Activated T-helper 17 cell treated with anti-CD3 and anti-CD28 coated beads, Interleukin-2, amount 50 U/mL, for 72 hours (primary cell): Measurements from ENCODE around the gene SASH1. TPM values are rescaled to one million over a fixed set of nuclear protein-coding genes. Genes with fewer than 3 reads are reported as not detected.
A peak's percentile ranks its signal among the peaks of the same experiment; 100 is the strongest.

Experiments
- ATAC-seq: fragments of 150-1000 bp; cut with Tn5 transposase; replicated peaks from 2 replicates; pipeline ENCODE4 v1.10.0; 2021; ENCODE audit warnings: mild to moderate bottlenecking, moderate library complexity
- H3K27ac Mint-ChIP-seq: one replicate; pipeline ENCODE4 v1.8.0; 2022; ENCODE audit warnings: mixed read lengths
- H3K27me3 Mint-ChIP-seq: one replicate; pipeline ENCODE4 v1.8.0; 2022; ENCODE audit warnings: mixed read lengths
- H3K36me3 Mint-ChIP-seq: one replicate; pipeline ENCODE4 v1.8.0; 2022; ENCODE audit warnings: low read depth, mild to moderate bottlenecking, mixed read lengths
- H3K4me1 Mint-ChIP-seq: one replicate; pipeline ENCODE4 v1.8.0; 2022; ENCODE audit warnings: mixed read lengths
- H3K4me3 Mint-ChIP-seq: one replicate; pipeline ENCODE4 v1.8.0; 2022; ENCODE audit warnings: mild to moderate bottlenecking, mixed read lengths
- H3K9me3 Mint-ChIP-seq: one replicate; pipeline ENCODE4 v1.8.0; 2022; ENCODE audit warnings: mixed read lengths
- total RNA-seq, 2 donors: library from RNA; stranded (reverse); gene quantifications; one replicate each; pipeline ENCODE4 v1.2.3, GENCODE V29; 2022

Gene SASH1
- total RNA-seq, 2 donors from 2014 or later = 1.8 to 2.9 TPM

DNA sequence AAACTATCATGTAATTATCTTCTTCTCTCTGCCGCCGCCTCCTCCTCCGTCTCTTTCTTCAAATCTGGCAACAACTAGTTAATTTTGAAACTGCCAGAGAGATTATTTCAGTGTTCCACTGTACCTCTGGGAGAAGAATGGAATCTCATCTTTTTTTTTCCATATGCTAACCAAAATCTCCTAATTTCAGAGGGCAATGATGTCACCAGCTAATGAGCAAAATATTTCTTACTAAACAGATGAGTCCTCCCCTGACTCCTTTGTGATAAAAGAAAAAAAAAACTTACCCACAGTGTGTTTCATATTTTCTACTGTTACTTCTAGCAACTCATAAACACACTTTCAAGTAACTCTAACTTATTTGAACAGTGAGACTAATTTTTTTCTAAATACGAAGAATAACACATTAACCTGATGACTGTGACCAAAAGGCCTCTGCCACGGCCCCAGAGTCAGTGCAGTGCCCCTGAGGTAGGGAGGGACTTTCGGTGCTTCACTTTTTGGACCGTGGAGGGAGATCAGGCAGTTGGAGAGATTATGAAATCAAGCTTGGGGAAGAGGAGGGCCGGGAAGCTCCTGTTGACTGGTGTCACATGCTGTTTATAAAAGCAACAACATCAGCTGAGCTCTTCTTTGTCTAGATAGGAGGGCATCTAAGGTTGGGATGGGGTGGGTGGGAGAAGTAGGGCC, 159.6 kb downstream of the SASH1 start:
- no peak overlapping the region for H3K4me3 Mint-ChIP-seq
- no peaks in the 10 kb centered on the region for H3K9me3 Mint-ChIP-seq
- no peak overlapping the region for H3K27ac Mint-ChIP-seq
- H3K4me1 Mint-ChIP-seq = no peaks in the 10 kb centered on the region
- no peaks in the 10 kb centered on the region for H3K36me3 Mint-ChIP-seq
- peaks cover 22% of the 10 kb centered on the region for H3K27me3 Mint-ChIP-seq
- ATAC-seq = no peak

DNA sequence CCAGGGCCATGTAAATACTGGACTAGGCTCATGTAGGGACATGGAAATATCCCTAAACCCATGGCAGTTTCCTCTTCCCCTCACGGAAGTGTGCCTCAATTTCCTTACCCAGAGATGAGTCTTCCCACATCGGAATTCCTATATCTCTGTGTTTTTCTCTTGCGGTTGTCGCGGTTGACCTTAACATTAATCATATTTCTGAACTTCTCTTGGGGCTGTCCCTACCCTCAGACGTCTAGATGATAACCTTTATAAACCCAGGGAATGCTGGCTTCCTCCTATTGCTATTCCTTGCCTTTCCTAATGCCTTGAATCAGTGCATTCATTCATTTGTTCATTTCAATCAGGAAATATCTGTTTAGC, 160.1 kb downstream of the SASH1 start:
- no peak overlapping the region for H3K4me3 Mint-ChIP-seq
- no peak for ATAC-seq

DNA sequence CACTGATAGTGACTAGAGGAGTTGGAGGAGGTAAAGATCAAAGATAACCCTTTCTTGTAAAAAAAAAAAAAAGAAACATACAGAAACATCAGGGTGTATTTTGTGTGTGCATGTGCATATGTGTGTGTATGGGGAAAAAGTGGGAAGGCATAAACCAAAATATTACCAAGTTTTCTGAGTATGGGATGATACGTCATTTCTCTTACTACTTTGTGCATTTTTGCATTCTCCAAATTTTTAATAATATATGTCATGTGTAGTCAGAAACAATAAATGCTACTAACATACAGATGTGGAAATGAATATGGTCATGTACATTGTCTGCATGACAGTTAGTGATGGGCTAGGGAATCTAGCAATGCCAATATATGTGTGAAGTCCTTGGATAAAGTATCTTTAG, 161.1 kb downstream of the SASH1 start:
- no peak for ATAC-seq
- Mint-ChIP-seq H3K27me3 (peaks cover 29% of the 10 kb centered on the region), H3K4me1 (no peaks in the 10 kb centered on the region), H3K4me3 (no peak overlapping the region), H3K9me3 (no peaks in the 10 kb centered on the region), H3K36me3 (no peaks in the 10 kb centered on the region), H3K27ac (no peak overlapping the region)

More for the DNA sequence above, 160.1 kb downstream of the SASH1 start:
- Mint-ChIP-seq H3K27me3 (peaks cover 25% of the 10 kb centered on the region), H3K36me3 (no peaks in the 10 kb centered on the region), H3K4me1 (no peaks in the 10 kb centered on the region), H3K27ac (no peak overlapping the region), H3K9me3 (no peaks in the 10 kb centered on the region)

DNA sequence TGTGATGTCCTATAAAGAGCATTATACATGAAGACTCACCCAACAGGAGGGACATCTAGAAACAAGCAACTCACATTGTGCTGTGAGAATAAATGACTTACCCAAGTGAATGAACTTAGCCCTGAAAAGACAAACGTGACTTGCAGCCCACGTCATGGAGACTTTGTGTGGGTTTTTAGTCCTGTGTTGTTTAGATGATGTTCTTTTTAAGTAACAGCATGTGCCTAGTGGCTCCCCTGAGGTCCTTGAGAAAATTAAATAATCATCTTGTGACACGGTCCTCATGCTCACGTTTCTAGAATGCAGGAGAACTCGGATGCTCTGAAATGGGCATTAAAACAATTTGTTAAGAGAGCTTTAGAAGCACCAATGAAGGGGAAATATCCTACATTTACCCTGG, 165.1 kb downstream of the SASH1 start:
- no peaks in the 10 kb centered on the region for H3K9me3 Mint-ChIP-seq
- no peak overlapping the region for H3K4me3 Mint-ChIP-seq
- H3K4me1 Mint-ChIP-seq = no peaks in the 10 kb centered on the region
- no peaks in the 10 kb centered on the region for H3K36me3 Mint-ChIP-seq
- H3K27ac Mint-ChIP-seq = no peak overlapping the region
- ATAC-seq = no peak
- peaks cover 23% of the 10 kb centered on the region for H3K27me3 Mint-ChIP-seq

DNA sequence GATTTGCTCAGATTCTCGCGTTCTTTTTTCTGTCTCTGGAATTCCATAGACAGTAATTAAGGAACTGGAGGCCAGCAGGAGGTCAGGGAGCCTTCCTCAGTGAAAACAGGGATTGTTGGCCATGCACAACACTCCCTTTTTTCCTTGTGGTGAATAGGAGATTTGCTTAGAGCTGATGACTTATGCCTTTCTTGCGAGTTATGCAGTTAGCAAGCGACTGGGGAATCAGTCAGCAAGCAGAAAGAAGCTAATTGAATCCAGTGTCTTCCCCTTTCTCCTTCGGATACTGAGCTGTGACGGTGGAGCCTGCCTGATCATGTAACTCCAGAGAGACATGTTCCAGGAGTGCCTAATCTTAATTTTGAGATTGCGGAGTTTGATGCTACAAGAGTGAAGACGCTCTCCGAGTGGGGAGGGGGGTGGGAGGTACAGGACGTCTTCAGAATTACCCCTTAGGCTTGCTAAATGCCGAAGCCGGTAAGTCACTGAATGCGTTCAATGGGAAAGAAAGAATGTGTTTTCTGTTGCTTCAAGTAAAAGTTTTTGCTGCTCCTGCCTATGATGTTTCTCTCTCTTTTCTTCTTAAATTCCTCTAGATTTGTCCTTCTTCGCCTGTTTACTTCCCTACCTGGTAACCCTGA, 165.9 kb downstream of the SASH1 start:
- Mint-ChIP-seq H3K4me1 (no peaks in the 10 kb centered on the region), H3K4me3 (no peak overlapping the region), H3K27ac (no peak overlapping the region), H3K27me3 (peaks cover 21% of the 10 kb centered on the region), H3K9me3 (no peaks in the 10 kb centered on the region), H3K36me3 (no peaks in the 10 kb centered on the region)
- ATAC-seq = no peak

DNA sequence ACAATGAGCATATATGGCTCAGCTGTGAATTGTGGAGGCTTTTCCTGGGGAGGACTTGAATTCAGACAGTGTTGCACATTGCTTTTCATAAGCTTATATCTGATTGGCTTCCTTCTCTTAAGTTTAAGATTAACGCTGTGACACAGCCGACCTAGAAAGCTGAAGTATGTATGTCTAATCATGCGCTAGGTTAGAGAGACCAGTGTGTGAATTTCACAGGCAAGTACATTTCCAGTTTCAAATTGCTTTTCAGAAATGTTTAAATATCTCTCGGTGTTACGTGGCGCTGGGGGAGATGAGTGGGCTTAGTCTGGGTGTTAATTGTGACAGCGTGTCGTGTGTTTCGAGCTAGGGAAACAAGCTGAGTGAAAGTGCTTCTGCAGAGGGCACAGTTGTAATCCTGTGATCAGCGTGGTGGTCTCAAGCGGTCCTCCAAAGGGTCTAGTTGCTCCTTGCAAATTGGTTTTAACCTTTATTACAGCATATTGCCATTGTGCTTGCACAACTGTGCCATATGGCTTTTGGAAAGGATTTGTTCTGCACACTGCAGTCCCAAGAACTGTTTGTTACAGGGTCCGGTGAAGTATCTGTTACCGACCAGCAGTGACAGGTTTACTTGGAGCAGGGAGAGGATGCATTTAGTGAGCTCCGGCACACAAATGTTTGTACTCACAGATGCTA, 166.6 kb downstream of the SASH1 start:
- Mint-ChIP-seq H3K36me3 (no peaks in the 10 kb centered on the region), H3K27ac (no peak overlapping the region), H3K4me3 (no peak overlapping the region), H3K27me3 (peaks cover 22% of the 10 kb centered on the region), H3K9me3 (no peaks in the 10 kb centered on the region), H3K4me1 (no peaks in the 10 kb centered on the region)
- no peak for ATAC-seq

DNA sequence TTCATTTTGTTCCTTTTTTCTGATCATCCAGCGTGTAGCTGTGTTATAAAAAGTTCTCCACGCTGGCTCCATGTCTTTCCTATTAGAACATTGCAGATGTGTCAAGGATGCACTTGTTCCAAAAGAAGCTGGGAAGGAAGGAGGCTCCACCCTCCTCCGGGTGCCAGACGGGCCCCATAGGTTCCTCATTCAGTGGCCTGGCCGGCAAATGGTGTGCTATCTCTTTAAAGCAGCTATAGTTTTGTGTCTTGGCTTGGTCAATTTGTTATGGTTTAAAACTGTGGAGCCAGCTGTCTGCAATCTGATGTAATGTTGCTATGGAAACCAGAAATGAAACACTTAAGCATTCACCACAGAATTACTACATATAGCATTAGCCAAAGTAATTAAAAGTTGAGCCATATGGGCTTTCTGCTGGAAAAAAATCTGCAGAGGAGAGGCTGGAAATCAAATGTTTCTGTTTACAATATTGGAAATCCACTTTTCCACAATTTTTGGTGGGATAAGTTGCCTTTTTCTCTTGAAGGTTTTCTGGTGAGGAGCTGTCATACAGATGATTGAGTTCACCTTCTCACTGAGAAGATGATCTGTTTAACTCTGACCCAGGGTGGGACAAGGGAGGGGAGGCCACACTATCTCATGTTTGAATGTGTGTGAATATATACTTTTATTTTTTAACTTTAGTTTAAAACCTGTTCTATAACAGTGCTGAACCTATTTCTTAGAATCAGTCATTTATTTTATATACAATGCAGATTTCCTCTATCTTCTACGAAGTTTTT, 167.4 kb downstream of the SASH1 start:
- H3K4me3 Mint-ChIP-seq = no peak overlapping the region
- no peaks in the 10 kb centered on the region for H3K4me1 Mint-ChIP-seq
- no peaks in the 10 kb centered on the region for H3K36me3 Mint-ChIP-seq
- H3K27ac Mint-ChIP-seq = no peak overlapping the region
- no peaks in the 10 kb centered on the region for H3K9me3 Mint-ChIP-seq
- peak; percentile 49 for ATAC-seq
- peaks cover 22% of the 10 kb centered on the region for H3K27me3 Mint-ChIP-seq

DNA sequence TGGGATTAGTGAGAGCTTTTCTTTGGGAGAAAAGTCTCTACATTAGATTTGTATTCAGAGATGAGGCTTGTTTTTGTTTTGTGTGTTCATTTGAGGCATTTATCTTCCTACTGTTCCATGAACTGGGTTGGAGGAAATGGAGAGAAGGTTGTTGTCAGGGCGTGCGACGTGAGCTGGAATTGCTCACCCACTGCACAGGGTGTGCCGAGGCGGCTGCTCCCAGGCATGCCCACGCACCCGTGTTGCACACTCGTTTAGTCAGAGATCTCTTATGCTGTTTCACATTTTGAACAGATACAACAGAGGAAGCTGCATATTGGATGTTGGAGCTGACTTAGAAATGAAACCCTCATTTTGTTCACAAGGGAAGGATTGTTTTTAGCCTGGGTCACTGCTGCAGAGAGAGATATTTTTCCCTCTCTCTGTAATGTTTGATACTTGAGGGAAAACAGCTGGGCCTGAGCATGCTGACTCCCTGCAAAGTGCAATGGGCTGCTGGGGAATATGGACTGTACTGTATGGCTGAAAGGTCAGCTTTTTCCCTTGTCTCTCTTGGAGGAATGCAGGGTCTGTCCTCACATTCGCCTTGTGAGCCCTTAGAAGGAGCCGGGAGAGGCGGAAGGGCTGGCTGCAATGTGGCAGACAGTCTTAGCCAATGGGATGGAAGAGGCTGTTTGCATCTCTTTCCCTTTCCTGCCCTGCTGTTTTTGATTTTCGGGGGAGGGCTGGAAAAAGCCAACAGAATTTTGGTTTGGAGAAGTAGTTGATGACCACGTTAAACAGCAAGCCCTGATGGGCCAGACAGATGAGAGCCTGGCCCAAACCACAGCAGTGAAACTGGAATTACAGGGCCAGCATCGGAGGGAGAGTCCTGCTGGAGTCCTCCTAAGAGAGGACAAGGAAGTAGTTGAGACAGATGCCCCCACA, 170.8 kb downstream of the SASH1 start:
- ATAC-seq = no peak
- H3K4me3 Mint-ChIP-seq = no peak overlapping the region
- no peaks in the 10 kb centered on the region for H3K9me3 Mint-ChIP-seq
- peaks cover 16% of the 10 kb centered on the region for H3K27me3 Mint-ChIP-seq
- no peaks in the 10 kb centered on the region for H3K36me3 Mint-ChIP-seq
- H3K4me1 Mint-ChIP-seq = no peaks in the 10 kb centered on the region
- no peak overlapping the region for H3K27ac Mint-ChIP-seq

DNA sequence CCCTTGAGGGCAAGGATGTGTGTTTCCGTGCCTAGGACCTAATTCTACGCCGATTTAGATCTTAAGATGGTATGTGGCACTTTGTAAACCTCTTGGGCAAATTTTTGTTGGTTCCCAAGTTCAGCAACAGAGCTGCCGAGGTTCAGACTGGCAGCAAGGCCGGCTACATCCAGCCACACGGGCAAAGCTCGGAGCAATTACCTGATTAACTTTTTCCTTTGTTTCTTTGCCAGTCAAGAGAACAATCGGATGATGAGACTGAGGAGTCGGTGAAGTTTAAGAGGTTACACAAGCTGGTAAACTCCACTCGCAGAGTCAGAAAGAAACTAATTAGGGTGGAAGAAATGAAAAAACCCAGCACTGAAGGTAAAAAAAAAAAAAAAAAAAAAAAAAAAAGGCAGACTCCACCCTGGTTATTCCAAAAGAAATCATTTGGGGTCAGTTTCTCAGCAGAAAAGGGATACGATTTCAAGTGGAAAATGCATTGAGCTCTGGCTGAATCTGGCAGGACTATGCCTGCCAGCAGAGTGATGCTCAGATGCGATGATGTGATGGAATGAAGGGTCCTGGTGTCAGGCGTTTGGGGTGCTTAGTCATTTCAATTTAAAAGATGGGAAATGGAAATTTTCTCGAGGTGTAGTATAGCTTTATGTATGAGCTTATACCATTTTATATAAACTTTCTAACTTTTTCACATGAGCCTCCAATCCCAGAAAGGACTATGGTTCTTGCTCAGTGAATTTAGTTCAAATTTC, 171.6 kb downstream of the SASH1 start:
- Mint-ChIP-seq H3K36me3 (no peaks in the 10 kb centered on the region), H3K27me3 (peaks cover 12% of the 10 kb centered on the region), H3K27ac (no peak overlapping the region), H3K4me3 (no peak overlapping the region), H3K4me1 (no peaks in the 10 kb centered on the region), H3K9me3 (no peaks in the 10 kb centered on the region)
- peak; percentile 38 for ATAC-seq

DNA sequence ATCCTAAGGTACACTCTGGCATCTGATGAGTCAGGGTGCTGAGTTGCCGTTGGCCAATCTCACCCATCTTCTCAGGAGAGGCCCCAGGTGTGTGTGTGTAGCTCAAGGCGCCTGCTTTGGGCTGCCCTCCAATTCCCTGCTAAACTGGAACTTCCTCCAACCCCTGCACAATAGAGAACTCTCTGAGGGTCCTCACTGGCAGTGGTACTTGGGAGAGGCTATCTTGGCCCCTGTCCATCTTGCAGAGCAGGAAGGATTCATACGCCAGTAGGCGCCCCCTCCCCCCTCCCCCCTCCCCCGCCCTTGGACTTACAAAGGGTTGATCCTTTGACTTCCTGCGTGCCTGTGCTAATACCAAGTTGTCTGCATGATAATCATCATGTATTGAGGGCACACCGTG, 173.6 kb downstream of the SASH1 start:
- Mint-ChIP-seq H3K4me1 (peaks cover 1% of the 10 kb centered on the region), H3K9me3 (no peaks in the 10 kb centered on the region), H3K36me3 (no peaks in the 10 kb centered on the region), H3K4me3 (no peak overlapping the region), H3K27ac (no peak overlapping the region), H3K27me3 (peaks cover 11% of the 10 kb centered on the region)
- no peak for ATAC-seq

DNA sequence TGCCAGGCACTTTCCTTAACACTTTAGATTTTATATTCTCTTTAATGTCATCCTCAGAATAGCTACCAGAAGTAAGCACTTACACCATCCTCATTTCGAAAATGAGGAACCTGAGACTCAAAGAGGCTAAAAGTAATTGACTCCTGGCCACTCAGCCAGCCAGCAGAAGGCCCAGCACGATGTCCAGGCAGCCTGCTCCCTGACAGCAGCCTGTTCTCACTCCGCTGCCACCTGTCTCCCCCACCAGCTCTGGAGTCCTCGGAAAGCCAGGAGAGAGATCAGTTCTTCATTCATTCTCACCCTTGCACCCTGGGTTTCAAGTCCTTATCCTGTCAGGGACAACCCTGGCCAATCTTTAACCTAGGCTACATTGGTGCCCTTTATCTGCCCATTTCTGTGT, 174.0 kb downstream of the SASH1 start:
- H3K27ac Mint-ChIP-seq = no peak overlapping the region
- H3K4me3 Mint-ChIP-seq = no peak overlapping the region
- H3K9me3 Mint-ChIP-seq = no peaks in the 10 kb centered on the region
- ATAC-seq = no peak
- H3K36me3 Mint-ChIP-seq = no peaks in the 10 kb centered on the region
- peaks cover 5% of the 10 kb centered on the region for H3K4me1 Mint-ChIP-seq
- H3K27me3 Mint-ChIP-seq = peaks cover 11% of the 10 kb centered on the region

DNA sequence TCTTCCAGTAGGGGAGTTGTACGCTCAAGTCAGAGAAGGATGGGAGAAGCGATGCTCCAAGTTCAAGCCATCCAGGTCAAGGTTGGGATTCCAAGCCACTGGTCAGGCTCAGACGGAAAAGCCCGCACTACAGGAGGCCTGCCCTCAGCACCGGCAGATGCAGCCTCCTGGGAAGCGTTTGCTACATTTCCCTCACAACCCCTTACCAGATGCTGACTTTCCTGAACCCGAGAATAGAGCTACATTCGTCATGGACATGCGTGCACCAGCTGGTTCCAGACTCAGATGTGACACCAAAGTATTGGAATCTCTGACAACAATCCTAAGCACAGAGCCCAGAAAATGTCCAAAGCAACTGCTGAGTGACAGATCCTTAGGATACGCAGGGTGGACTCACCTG, 174.8 kb downstream of the SASH1 start:
- no peak for ATAC-seq
- peaks cover 11% of the 10 kb centered on the region for H3K27me3 Mint-ChIP-seq
- no peaks in the 10 kb centered on the region for H3K9me3 Mint-ChIP-seq
- H3K4me3 Mint-ChIP-seq = no peak overlapping the region
- no peak overlapping the region for H3K27ac Mint-ChIP-seq
- H3K36me3 Mint-ChIP-seq = no peaks in the 10 kb centered on the region
- peaks cover 10% of the 10 kb centered on the region for H3K4me1 Mint-ChIP-seq

DNA sequence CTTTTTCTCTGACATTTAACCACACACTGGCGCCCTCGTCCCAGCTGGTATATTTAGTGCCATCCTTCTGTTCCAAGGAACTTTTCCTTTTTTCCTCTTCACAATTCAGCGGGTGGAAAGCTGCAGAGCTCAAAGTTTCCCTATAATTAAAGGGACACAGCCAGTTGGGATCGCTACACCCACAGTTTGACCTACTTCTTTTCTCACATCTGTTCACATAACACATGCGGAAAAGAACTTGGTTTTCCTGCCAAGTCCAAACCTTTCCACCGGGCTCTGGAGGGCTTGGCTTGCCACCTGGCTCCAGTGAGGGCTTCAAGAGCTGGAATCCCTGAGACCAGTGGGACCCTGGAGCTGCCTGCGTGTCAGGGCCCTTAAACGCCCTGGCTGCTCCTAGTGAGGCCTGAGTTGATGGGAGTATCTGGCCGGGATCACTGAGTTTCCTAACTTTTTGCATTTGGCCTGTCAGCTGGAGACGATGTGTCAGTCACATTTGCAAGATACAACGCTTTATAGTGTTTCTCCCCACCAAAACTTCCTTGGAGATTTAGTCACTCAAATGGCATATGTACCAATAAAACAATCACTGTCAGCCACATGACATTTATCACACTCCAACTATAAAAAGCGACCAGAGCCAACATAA, 176.0 kb downstream of the SASH1 start:
- Mint-ChIP-seq H3K4me3 (no peak overlapping the region), H3K36me3 (no peaks in the 10 kb centered on the region), H3K27ac (no peak overlapping the region), H3K9me3 (no peaks in the 10 kb centered on the region), H3K4me1 (peaks cover 10% of the 10 kb centered on the region), H3K27me3 (peaks cover 11% of the 10 kb centered on the region)
- no peak for ATAC-seq
